Transverse colon (tissue), 4 donors: Measurements from ENCODE around the gene RMND1.

ENCODE experiments used
- EP300 ChIP-seq: sonication (generic); formaldehyde crosslinking; IDR thresholded peaks from one replicate; pipeline ENCODE4 v1.6.1; 2017; ENCODE audit warnings: antibody characterized with exemption, low read depth
- POLR2A ChIP-seq: fragments of 450-650 bp; IDR thresholded peaks from one replicate; pipeline ENCODE4 v1.6.1; 2016; ENCODE audit warnings: antibody characterized with exemption, mild to moderate bottlenecking, moderate library complexity
- POLR2AphosphoS5 ChIP-seq, 3 donors: sonication (generic); formaldehyde crosslinking; IDR thresholded peaks; one replicate each; pipeline ENCODE4 v1.6.1; 2016; ENCODE audit warnings: antibody characterized with exemption in 3 of 3
- TF ChIP-seq, protein P1 (sequence below), 5 experiments: fragments of 200-600 bp in 3 of 5; fragments of 450-650 bp in 2 of 5; sonication (generic) in 3 of 5; IDR thresholded peaks; 1 replicate in 2 of 5; 2 replicates in 3 of 5; pipeline ENCODE4 v1.5.1; 2016 to 2017; ENCODE audit warnings: antibody characterized with exemption in 5 of 5, inconsistent platforms in 3 of 5, mild to moderate bottlenecking in 2 of 5, moderate library complexity in 1 of 5

- TF ChIP-seq, protein P1, sequence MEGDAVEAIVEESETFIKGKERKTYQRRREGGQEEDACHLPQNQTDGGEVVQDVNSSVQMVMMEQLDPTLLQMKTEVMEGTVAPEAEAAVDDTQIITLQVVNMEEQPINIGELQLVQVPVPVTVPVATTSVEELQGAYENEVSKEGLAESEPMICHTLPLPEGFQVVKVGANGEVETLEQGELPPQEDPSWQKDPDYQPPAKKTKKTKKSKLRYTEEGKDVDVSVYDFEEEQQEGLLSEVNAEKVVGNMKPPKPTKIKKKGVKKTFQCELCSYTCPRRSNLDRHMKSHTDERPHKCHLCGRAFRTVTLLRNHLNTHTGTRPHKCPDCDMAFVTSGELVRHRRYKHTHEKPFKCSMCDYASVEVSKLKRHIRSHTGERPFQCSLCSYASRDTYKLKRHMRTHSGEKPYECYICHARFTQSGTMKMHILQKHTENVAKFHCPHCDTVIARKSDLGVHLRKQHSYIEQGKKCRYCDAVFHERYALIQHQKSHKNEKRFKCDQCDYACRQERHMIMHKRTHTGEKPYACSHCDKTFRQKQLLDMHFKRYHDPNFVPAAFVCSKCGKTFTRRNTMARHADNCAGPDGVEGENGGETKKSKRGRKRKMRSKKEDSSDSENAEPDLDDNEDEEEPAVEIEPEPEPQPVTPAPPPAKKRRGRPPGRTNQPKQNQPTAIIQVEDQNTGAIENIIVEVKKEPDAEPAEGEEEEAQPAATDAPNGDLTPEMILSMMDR (IDR thresholded peaks at IDR 0.05) = no peak
- TF ChIP-seq POLR2A = no peak
- no peak for TF ChIP-seq EP300
- TF ChIP-seq POLR2AphosphoS5 (IDR thresholded peaks at IDR 0.05) = no peak
These were observed 64.6 kb downstream of the RMND1 start for GRCh38 chr6:151387175-151387970.
